RKO (cell line): Measurements from ENCODE around the gene ALG1.
"Not testable (repeated sequence)": the region's sequence is repeated elsewhere in the genome, so short reads cannot be mapped to it uniquely, and the experiment has no call there.

ENCODE experiments used
- DNase-seq: peaks from one replicate; pipeline ENCODE4 v3.0.0-alpha.2; 2016; ENCODE audit warnings: low spot score

The ALG1 gene

DNA sequence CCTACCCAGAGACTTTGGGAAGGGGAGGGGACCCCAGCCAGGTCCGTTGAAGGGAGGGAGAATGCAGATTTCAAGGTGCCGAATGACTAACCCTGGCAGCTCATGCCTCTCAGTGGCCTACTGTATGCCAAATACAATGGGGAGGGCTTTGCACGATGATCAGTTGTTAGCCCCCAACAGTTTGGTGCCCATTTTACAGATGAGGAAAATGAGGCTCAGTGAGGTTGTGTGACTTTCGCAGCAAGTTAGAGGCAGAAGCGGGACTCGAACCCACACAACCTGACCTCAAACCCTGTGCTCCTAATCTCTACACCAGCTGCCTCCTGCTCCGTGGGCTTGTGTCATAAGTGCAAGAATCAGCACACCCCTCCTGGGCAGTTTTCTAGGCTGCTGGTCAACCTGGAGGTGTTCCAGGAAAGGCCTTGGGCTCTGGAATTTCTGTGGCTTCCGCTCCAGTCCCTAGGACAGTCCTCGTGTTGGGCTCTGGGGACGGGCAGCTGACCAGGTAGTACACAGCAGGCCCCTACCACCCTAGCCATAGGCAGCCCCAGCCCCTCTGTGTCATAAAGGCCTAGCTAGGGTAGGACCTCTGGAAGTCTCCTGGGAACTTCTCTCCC lies 26.0 kb upstream of the ALG1 start:
- no peak for DNase-seq

DNA sequence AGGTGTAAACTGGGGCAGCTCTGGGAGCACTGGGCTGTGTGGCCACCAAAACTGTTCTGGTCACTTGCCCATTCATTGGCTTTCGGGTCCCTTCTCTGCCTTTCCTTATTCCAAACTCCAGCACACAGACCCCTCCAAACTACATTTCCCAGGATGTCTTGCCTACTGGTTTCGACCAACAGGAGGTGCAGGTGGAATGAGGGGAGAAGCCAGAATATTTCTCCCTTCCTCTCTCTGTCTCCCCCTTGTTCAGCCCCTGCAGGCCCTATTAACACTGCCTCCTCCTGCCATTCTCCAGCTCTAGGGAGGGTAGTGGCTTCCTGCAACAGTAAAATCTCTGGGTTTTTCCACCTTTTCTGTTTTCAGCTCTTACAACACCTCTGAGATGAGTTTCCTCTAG lies 24.7 kb upstream of the ALG1 start:
- no peak for DNase-seq

DNA sequence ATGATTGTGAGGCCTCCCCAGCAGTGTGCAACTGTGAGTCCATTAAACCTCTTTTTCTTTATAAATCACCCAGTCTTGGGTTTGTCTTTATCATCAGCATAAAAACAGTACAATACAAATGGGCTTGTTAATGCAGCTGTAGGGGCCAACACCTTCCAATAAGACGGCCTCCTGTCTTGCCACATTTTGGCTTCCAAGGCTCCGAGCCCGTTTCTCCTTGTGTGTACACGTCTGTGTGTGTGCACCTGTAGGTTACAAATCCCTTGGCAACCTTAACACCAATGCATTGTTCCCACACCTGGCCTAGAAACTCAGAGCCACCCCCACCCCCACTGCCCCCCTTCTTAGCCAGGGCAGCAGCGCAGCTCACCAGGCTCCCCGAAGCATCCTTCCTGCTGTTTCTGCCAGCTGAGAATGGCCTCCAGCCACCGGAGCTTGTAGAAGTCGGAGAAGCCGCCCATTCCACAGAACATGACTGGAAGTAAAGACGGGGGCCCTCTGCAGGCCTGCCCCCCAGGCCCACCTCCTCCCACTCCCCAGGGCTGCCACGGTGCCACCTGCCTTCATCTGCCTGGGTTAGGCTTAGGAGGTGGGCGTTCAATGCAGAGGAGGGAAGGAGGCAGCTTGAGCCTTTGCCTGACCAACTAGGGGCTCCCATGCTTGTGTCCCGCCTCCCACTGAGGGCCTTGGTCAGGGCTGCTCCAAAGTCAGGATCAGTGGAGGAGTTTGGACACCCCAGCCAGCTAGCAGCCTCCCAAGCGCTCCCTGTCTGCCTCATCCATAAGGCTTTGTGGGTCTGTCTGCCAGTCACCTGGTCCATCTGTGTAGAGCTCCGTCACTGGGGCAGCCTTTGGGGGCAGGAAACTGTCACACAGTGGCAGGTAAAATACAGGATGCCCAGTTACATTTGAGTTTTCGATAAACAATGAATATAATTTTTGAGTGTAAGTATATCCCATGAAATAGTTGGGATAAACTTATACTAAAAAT lies 16.5 kb upstream of the ALG1 start:
- no peak for DNase-seq

DNA sequence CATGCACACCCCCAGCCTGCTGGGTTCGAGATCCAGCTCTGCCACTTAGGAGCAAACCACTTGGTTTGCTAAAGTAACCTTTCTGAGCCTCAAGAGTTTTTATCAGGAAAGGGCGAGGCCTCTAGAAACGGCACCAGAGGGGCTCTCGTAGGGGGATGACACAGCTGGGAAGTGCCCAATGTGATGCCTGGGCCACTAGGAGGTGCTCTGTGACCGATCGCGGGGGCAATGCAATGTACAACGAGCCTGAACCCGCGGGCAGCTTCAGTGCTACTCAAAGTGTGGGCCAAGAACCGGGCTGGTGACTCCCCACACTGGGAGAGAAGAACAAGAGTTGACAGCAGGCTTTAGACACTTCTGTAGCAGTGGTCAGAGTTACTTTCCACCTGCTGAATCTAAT lies 15.3 kb upstream of the ALG1 start:
- no peak for DNase-seq

DNA sequence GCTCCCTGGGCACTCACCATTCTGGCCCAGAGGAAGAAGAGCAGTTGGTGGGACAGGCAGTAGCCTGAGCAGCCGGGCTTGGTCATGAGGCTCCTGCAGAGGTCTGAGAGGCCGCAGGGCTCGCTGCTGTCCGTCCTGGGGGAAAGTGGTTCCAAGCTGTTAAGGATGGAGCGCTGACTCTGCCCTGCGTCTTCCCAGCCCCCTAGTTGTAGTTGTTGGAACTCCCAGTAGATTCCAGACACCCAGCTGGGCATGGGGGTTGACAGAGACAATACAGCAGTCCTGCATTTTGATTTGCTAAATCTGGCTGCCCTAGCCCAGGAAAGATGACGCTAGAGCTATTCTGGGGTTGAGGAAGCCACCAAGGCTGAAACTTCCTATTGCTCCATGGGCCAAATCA lies 13.2 kb upstream of the ALG1 start:
- DNase-seq: peak; percentile 24

DNA sequence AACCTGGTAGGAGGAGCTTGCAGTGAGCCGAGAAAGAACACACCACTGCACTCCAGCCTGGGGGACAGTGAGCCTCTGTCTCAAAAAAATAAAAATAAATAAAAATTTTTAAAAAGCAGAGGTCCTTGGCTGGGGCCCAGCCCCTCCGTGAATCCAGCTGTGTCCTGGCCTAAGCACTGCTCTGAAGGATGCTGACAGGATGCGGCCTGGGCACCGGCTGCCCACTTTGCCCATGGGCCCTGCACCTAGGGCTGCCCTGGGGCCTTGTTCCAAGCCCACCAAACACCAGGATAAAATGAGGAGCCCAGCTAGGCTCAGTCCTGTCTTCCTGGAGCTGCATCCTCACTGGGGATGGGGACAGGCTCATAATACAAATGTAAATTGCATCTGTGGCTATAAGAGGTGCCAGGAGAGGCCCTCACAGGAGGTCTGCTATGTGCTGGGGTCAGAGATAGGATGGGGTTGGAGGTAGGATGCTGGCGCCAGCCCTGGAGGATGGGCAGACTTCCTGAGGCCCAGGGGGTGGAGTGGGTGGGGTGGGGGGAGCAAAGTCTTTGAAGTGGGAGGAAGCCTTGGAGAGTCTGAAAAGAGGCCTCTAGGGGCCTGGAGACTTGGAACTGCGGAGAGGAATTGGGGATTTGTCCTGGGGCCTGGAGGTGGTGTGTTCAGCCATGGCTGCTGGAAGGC lies 12.1 kb upstream of the ALG1 start:
- no peak for DNase-seq

DNA sequence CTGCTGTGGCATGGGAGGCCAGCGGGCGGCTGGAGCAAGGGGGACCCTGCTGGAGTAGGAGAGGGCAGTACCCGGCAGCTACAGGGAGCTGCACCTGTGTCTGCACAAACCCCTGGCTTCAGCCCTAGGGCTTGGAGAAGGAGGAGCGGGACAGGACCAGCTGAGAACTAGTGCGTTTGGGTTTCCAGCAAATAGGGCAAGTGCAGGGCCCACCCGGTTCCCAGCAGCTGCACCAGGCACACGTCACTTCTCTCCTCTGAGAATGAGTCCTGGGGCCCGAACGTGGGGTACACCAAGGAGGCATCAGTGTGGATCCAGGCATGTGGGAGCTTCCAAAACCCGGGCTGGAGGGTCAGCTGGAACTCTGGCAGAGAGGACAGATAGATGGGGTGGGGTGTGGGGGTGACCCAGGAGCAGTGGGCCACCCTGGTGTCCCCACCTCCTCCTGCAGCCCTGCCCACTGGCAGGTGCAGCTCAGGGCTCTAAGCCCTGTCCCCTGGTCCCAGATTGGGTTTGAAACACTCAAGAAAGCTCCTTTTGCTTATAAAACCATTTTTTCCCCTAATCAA lies 11.5 kb upstream of the ALG1 start:
- DNase-seq: no peak

DNA sequence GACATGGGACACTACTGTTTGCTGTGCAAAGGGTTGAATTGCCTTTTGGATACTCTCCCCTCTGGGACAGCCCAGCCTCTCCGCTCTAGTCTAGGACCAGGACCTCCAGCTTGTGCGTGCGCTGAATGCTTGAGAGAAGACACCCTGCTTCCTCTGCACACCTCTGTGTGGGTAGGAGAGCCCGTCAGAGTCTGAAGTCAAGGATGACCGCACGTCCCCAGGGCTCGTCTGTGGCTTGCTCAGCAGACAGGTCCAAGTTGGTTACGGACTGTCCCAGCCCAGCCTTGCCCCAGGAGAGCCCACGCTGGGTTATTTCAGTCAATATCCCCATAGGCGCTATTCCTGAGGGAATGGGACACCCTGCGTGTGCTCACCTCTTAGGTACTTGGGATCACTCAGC lies 9.6 kb upstream of the ALG1 start:
- DNase-seq: no peak

DNA sequence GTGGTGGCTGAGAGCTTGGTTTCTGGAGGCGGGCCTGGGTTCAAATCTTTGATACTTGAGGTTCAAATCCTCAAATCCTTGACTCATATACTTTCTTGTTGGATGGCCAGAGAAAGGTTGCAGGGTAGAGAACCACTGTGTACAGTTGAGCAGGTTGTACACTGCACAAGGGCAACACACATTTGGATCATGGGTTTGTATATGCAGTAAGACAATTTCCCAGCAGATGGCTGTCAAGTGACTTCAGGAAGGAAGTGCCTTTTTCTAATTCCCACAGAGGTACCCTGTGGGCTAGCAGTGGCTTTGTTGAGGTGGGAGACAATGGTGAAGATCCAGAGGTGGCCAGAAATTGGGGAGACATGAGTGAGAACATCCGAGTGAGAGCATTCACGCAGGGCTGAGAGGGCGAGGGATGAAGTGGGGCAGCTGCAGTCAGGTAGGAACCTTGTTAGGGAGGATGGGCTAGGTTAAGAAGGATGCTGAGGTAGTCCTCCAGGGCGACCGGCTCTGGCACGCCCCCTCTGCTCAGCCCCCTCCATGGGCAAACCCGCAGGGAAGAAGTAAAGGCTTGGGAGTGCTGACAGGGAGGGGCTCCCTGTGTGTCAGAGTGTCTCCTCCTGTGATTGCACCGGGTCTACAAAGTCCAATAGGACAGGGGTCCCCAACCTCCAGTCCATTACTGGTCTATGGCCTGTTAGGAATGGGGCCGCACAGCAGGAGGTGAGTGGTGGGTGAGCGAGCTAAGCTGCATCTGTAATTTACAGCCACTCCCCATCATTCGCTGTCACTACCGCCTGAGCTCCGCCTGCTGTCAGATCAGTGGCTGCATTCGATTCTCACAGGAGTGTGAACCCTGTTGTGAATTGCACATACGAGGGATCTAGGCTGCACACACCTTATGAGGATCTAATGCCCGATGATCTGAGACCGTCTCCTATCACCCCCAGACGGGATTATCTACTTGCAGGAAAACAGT lies 8.6 kb upstream of the ALG1 start:
- DNase-seq: no peak

DNA sequence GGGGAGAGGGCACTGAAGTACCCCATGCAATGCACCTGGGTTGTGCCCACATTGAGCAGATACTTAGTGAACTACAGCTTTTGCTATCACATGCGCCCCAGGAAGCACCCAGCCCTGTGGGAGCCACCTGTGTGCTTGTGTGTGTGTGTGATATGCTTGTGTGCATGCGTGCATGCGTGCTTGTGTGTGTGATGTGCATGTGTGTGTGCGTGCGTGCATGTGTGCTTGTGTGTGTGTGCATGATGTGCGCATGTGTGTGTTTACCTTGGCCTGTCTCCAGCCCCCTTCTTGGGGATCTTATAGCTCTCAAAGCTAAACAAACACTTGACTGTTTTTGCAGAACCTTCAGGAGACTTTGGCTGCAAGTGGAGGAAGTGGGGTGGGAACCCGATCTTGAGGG lies 6.7 kb upstream of the ALG1 start:
- no peak for DNase-seq

DNA sequence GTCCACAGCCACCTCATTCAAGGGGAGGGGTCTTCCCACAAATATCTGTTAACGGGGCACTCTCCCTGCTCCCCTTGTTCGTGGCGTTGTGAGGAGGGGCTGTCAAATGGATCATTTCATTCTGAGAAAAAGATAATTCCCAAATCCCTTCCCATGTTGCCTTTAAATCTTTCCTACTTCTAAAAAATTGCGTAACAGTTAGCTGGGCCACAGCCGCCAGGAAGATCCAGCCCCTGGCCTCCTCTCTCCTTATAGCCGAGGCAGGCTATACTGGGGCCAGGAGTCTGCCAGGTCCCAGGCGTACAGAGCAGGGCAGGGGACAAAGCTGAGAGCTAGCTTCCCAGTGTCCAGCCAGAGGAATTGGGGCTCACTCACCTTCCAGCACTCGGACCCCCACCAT lies 6.3 kb upstream of the ALG1 start:
- DNase-seq: no peak

DNA sequence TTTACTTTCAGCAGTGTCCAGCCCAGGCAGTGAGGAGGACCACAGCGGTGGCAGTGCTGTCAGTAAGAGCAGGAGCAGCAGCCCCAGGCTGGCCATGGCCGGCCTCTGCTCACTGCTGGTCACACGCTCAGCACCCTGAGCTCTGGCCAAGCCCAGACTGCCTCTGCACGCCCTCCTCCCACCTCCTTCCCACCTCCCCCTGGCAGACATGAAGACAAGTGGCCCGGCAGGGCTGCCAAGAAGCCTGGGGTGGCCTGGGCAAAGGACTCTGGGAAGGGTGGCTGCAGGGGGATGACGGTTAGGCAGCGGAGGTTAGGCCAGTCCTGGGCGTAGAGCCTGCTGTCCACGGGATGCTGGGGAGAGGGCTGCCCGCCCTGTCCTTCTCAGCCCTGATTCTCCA lies 5.8 kb upstream of the ALG1 start, which contains the start of gene C16orf89:
Gene C16orf89 (minus strand): TSS at position 144 of the 400 bp plus-strand sequence. CDS start 48 bp downstream, at position 96.
- DNase-seq: no peak

DNA sequence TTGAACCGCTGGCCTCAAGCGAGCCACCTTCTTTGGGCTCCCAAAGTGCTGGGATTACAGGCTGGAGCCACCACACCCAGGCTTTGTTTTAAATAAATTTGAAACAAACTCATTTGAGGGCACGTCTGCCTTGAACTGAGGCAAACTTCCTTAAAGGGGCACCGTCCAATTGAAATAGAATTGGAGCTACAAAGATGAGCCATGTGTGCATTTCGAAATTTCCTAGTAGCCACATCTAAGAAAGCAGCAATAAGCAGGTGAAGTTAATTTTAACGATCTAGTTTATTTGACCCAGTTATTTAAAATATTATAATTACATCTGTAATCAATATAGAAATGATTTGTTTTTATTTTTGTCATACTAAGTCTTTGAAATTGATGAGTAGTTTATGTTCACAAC lies 5.1 kb upstream of the ALG1 start:
- no peak for DNase-seq

DNA sequence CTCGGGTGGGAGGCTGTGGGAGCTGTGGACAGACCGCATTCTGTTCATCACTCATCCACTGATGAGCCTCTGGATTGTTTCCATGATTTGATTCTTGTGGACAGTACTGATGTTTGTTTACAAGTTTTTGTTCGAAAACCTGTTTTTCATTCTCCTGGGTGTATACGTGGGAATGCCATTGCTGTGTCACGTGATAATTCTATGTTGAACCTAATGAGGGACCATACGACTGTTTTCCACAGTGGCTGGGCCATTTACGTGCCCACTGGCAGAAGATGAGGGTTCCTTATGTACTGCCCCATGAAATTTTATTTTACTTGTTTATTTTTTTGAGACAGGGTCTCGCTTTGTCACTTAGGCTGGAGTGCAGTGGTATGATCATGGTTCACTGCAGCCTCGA lies 2.6 kb upstream of the ALG1 start:
- DNase-seq: no peak

DNA sequence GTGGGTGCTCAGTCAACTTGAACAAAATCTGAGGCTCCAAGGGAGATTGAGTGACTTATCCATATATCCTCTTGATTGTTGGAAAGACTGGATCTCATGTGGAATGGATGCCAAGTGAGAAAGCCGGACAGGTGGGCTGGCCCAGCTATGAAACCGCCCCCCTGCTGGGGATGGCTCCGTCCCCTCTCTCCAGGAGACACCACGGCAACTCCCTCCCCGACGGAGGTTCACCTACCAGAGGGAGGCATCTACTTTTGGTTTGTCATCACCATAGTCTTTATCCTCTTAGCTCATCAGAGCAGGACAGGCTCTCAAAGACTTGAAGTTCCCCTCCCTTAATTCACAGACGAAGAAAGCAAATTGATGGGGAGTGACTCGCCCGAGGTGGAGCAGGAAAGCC lies 1.8 kb upstream of the ALG1 start:
- no peak for DNase-seq

DNA sequence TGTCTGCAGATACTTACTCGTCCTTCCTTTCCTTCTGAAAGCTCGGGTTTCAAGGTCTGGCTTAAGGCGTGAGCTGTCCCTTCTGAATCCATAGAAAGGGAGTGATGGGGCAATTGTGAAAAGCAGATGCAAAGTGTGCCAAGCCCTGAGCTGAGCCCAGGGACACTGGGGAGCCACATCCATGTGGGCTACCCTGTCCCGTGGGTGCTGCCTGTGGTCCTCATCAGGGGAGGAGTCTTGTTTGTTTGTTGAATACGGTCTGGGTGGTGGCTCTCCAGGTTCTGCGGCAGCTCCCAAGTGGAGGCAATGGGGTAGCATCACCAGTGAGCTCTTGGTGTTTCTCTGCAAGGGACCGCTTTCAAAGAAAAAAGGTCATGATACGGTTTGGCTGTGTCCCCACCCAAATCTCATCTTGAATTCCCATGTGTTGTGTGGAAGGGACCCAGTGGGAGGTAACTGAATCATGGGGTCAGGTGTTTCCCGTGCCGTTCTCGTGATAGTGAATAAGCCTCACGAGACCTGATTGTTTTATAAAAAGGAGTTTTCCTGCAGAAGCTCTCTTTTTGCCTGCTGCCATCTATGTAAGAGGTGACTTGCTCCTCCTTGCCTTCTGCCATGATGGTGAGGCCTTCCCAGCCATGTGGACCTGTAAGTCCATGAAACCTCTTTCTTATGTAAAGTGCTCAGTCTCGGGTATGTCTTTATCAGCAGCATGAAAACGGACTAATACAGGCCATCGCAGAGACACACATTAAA lies 1.0 kb upstream of the ALG1 start:
- no peak for DNase-seq

DNA sequence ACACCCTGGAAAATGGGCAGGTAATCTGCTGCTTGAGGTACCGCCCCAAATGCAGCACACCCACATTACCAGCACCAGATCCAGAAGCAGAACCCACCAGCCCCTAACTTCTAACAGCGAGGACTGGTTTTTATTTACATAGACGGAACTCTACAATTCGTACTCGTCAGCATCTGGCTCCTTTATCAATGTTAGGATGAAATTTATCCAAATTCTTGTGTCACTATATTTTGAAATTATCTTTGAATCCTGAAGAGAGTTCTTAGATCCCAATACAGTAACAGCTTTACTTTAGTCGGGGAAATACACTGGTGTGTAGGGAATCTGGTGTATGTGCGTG lies 332 bp upstream of the ALG1 start:
- no peak for DNase-seq

DNA sequence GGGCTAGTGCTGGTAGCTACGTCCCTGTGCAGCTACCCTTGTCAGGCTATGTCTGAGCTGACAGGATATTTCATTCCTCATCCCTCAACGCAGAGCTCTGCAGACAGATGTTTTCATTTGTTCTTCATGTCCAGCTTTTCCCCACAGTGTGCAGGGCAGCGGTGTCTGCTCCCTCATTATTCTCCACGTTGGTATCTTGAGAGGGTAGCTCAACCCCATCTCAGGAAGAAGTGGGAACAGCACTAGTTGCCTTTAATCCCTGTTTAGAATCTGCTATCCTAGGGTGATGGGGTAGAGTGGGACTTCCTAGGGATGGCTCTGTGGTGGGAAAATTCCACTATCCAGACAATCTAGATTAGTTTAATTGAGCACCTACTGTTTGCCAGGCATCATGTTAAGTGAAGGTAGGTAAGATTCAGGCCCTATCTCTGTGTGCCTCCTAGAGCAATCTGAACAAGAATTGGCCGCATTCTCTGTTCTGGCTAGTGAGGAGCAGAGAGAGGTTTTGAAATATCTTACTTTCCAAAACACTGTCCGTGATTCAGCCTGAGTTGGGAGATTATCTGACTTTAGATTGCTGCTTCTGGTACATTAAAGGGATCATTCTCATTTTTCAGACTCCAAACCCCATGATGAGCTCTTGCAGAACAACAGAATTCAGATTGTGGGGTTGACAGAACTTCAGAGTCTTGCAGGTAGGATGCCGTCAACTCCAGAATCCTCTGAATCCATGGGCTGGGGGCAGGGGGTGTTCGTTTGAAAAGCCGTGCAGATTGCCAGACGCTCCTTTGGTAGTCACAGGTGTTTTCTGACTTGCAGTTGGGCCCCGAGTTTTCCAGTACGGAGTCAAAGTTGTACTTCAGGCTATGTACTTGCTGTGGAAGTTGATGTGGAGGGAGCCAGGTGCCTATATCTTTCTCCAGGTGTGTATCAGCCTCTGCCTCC lies 963 bp downstream of the ALG1 start:
- no peak for DNase-seq

DNA sequence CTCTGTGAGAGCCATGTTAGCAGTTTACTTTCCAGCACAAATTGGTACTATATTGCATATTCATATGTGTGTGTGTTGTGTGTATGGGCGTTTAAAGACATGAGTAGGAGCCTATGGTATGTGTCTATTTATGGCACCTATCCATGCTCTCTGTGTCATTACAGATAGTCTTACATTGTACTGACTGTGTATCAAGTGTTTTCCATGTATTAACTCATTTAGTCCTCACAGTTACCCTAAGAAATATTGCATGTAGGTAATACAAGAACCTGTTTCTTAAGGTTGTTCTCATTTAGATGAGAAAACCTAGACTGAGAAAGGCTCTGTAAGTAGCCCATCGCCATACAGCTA lies 1.6 kb downstream of the ALG1 start:
- peak; percentile 70 for DNase-seq

DNA sequence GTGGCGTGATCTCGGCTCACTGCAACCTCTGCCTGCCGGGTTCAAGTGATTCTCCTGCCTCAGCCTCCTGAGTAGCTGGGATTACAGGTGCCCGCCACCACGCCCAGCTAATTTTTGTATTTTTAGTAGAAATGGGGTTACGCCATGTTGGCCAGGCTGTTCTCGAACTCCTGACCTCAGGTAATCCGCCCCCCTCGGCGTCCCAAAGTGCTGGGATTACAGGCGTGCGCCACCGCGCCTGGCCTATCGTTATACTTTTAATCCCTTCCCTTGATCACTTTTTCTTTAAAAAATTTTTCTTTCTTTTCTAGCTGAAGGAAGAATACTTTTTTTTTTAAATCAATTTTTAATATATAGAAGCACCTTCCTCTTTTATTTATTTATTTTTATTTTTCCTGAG lies 2.1 kb downstream of the ALG1 start:
- DNase-seq: not testable (repeated sequence)
